Aortic smooth muscle cell (primary cell): ENCODE measurements around the gene LRP1. TPM values are rescaled to one million over a fixed set of nuclear protein-coding genes. Genes with fewer than 3 reads are reported as not detected.

Experiments
- total RNA-seq: library from RNA; depleted of rRNA; stranded (reverse); fragments of >200 nt; gene quantifications from 2 replicates; pipeline ENCODE4 v1.2.3, GENCODE V29; 2014

Gene LRP1
- 403 and 490 TPM in 2 replicates for total RNA-seq

DNA sequence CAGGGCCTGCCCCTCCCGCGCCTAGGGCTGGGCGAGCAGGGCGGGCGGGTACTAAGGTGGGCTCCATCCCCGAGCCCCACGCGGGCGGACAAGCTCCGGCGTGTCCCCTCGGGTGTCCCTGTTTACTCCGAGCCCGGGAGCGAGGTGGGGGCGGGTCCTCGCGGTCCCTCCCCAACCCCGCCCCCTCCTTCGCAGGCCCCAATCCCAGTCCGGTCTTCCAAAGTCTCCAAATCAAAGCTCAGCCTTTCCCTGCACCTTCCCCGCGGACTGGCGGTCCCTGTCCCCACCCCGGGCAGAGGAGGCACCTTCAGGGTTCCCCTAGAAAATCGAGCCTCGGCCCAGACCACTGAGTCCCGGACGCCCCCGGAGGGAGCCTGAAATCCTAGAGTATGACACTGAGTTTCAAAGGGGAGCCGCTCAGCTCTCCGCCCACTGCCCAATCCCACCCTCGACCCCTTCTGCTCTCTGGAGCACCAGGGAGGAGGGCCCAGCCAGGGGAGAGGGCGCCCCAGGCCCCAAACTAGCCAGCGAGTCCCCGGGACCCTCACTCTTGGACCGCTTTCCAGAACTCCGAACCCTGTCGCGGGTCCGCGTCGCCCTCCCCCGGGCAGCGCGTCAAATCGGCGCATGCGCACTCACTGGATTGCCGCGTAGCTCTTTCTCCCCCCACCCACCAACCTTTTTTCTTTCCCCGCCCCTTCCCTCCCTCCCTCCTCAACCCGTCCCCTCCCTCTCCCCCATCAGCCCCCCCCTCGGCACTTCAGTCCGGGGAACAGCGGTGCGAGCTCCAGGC lies at the start of gene LRP1:
Gene LRP1 (plus strand): TSS at position 758 of the 793 bp plus-strand sequence. CDS start 482 bp downstream, outside the sequence.

DNA sequence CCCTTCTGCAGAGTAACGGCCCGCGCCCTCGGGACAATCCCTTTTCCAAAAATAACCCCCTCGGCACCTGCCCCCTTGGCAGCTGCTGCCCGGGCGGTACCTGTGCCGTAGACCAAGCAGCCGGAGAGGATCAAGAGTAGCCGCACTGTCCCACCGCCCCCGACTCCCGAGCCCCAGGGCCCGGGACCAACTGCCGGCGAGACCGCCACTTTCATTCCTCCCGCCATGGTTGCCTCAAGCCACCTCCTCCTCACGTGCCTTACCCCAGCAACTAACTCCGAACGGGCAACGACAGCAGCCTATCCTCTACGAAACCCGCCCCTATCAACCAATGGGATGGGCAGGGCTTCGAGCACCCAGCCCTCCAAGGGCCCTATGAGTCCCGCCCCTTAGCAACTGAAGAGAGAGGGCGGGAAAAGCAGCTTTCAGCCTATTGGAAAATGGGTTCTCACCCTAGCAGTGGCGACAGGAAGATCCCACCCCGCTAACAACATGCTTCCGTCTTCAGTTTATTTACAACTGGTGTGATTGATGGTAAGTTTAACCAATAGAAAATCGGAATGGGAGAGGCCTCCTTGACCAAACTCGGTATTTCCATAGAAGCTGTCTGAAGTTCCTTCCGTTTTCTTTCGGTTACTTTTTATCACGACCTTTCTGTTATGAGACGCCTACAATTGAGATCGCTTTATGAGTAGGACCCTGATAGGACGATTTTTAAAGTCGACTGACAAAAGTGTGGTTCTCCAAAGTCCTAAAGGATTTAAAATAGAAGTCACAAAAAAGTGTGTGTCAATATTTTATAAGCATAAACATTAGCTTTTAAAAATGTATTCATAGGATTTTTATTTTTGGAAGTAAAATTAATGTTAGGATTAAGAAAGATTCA lies 49.5 kb upstream of the LRP1 start, which contains the start of gene NEMP1:
Gene NEMP1 (minus strand): TSS at position 273 of the 886 bp plus-strand sequence. CDS start 46 bp downstream, at position 227.

DNA sequence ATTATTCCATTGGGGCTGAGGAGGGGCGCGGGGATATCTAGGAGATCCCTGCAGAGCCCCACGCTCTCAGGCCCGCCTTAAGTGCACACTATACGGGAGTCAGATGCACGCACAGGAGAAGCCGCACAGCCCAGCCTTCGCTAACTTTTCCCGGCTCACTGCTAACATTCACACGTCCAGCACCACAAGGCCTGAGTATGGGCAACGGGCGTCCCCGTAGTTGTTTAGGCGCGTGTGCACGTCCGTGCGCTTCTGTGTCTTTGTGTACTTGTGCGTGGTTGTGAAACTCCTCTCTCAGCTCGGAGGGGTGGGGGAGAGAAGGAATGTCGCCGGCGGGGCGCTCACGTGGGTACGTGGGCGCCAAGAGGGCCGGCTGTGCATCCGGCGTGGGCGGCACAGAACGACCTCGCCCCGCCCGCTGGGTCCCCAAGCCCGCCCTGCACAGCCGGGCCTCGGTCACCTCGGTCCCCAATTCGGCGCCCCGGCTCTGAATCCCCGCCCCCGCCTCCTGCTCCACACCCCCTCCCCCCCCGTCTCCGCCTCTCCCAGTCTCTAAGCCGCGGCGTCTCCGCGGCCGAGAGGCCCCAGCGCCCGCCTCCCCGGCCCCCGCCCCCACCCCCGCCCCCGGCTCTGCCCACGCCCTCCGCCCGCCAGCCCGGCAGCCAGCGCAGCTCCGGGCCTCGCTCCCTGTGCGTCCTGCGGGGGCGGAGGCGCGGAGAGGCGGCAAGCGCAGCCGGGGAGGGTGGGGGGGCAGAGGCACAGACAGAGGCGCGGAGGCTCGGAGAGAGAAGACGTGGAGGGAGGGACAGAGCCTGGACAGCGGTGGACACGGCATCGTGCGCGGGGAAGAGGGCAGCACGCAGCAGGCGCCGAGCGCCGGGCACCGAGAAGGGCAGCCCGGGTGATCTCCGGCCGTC lies 39.7 kb upstream of the LRP1 start, which contains the start of gene NAB2:
Gene NAB2 (plus strand): TSS at position 761 of the 917 bp plus-strand sequence. CDS start 158 bp downstream, outside the sequence.

DNA sequence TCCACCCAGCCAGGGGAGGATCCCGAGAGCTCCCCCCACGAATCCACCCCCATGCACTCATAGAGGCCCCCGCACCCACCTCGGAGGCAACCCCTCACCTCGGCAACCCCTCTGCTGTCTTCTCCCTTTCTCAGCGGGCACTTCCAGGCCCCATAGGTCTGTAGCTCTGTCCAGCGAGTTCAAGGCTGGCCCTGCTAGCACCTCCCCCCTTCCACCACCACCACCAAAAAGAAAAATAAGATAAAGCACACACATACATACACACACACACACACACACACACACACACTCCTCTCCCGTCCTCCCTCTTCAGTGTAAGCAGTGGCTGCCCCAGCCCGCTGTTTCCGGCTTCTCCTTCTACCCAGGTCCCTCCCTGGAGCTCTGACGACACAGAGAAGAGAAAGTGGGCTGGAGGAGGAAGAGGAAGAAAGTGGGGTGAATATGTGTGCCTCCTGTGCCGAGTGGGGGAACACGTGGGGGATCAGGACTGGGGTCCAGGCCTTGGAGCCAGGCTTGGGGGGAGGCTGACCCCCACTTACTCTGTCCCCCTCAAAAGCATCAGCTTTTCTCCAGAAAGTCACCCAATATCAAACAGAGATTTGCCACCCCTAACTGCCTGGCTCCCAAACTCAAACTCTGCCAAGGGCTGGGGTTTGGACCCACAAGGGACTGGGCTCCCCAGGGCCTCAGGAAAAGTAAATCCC lies 17.1 kb upstream of the LRP1 start, which contains the start of gene STAT6:
Gene STAT6 (minus strand): TSS at position 332 of the 704 bp plus-strand sequence. CDS start 3,084 bp downstream, outside the sequence.

DNA sequence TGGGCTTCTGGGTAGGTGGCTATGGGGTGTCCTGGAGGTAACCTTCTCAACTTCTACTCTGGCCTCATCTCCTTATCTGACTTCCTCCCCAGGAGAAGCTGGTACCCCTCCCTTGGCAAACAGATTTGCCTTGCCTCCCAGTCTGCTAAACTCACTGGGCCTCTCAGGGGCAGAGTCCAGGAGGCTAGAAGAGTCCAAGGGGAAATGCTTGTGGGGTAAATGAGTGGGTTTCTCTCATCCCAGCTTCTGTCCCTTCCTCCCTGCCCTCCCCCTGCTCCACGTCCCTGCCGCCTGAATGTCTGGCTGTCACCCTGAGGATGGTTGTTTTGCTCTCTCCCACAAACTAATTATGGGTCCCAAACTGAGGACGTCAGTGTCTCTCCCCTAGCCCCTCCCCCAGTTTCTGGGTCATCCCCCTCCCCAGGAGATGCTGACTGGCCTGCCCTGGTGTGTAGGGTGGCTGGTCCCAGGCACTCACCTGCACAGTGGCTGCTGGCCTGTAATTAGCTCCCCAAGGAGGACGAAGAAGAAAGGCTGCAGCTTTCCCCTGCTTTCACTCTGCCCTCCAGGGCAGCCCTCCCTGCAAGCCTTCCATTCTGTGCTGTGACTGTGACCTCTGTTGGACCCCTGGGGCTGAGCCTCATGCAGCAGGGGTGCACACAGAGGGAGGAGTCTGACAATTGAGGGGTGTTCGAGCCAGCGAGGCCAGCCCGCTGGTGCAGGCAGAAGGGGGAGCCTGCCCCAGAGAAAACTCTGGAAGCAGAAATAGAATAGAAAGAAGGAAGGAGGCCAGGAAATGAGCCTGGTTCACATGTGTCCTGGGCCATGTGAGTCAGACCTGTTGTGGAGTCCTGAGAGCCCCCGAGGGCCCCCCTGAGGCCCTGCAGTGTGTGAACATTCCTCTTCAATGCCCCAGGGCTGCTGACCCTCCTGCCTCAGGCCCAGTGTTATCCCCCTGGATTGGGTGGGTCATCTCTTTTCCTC lies 19.0 kb downstream of the LRP1 start, which contains the start of gene LRP1-AS:
Gene LRP1-AS (minus strand): TSS at position 659 of the 984 bp plus-strand sequence.

DNA sequence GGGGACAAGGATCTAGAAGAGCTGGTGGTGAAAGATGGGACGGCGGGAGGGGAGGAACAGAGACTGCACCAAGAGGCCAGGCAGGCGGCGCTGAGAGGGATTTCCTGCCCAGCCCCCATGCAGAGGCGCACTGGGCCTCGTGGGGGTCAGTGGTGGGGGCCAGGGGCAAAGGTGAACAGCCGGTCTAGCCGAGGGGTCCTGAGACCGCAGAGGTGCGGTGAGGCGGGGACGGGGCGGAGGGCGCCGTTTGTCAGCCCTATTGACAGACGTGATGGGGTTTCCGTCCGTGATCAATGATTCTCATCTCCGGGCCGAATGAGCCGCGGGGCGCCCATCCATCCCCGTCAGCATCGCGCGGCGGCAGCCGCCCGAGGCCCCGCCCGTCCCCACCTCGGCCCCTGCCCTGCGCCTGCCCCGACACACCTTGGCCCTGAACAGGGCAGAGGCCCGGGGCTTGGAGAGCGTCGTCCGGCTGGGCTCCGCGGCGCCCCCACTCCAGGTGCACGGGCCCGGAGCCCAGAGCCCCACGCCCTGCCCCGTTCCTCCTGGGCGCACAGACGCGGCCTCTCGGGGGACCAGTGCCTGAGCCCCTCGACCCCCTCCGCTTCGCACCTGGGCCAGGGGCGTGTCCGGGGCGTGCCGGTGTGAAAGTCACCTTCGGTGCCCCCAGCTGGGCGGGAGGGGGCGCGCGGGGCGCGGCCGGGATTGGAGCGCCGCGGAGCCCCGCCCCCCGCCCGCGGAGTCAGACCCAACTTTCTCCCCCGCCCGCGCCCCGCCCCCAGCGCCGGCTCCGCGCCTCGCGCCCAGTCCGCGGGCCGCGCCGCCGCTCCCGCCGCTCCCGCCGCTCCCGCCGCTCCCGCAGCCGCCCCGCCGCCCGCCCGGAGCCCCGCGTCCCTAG lies 88.0 kb downstream of the LRP1 start, which contains the start of gene NXPH4:
Gene NXPH4 (plus strand): TSS at position 781 of the 898 bp plus-strand sequence. CDS start 176 bp downstream, outside the sequence.

DNA sequence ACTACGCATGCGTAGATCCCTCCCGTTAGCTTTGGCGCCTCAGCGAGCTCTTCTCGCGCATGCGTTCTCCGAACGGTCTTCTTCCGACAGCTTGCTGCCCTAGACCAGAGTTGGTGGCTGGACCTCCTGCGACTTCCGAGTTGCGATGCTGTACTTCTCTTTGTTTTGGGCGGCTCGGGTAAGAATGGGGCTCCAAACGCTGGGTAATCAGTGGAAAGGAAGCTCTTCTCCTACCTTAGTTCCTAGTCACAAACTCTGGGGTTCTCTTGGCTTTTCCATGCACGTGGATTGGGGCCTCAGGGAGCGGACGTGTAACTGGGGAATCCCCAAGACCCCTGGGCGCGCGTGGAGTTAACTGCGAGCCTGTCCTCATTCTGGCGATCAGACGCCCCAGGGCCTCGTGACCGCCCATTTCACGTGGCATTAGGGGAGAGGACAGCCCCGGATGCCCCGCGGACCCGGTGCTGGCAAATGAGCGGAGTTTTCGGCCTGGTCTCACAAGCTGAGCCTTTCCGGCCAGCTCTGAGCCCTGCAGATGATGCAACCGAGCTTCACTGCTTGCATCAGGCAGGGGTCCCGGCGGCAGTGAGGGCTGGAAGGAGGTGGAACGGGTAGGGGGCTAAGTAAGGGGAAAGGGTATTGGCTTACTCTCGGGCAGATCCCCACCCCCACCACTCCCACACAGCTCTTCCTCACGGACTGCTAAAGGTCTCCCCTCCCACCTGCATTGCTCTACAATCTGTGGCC lies 101.5 kb downstream of the LRP1 start, which contains the start of gene SHMT2:
Gene SHMT2 (plus strand): TSS at position 78 of the 747 bp plus-strand sequence. CDS start 68 bp downstream, at position 146.

DNA sequence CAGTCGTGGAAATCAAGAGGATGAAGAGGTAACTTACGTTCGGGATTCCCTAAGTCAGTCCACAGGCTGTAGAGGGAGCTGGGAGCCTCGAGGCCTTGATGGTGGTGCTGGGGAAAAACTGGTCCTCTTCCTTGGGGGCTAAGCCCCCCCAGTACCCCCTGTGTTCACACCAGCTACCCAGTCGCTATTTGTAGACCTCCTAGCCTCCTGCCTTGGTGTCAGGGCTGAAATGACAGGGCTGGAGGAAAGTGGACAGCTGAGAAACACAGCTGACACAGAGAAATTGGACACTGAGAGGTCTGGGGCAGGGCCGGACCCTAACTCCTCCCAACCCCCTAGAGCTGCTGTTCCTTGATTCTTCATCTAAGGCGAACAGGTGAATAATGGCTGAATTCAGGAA lies 122.7 kb downstream of the LRP1 start, which contains the start of gene STAC3:
Gene STAC3 (minus strand): TSS at position 232 of the 400 bp plus-strand sequence. CDS start 1,551 bp downstream, outside the sequence.

Other genes starting within 250 kb of the LRP1 start
- not detected in 2 replicates for gene SDR9C7, start 194.1 kb upstream of the LRP1 start, total RNA-seq
- 0.06 and 0.13 TPM in 2 replicates for gene RDH16, start 170.9 kb upstream of the LRP1 start, total RNA-seq
- 2.9 and 3.0 TPM in 2 replicates for gene ZBTB39, start 121.9 kb upstream of the LRP1 start, total RNA-seq
- not detected in 2 replicates for gene TAC3, start 112.0 kb upstream of the LRP1 start, total RNA-seq
- gene MYO1A, start 78.4 kb upstream of the LRP1 start, total RNA-seq = under 0.01 and 0.12 TPM in 2 replicates
- 8.5 and 11.2 TPM in 2 replicates for gene NEMP1, start 49.7 kb upstream of the LRP1 start, total RNA-seq
- gene NAB2, start 39.4 kb upstream of the LRP1 start, total RNA-seq = 45.1 and 88.0 TPM in 2 replicates
- 122 and 125 TPM in 2 replicates for gene STAT6, start 17.1 kb upstream of the LRP1 start, total RNA-seq
- 0.37 TPM in 1 of 2 replicates, not detected in the other for gene LRP1-AS, start 19.1 kb downstream of the LRP1 start, total RNA-seq
- 1.2 and 1.5 TPM in 2 replicates for gene NXPH4, start 88.3 kb downstream of the LRP1 start, total RNA-seq
- gene SHMT2, start 101.2 kb downstream of the LRP1 start, total RNA-seq = 164 and 172 TPM in 2 replicates
- 0.40 and 0.50 TPM in 2 replicates for gene STAC3, start 122.7 kb downstream of the LRP1 start, total RNA-seq